Natural killer cell (primary cell): Measurements from ENCODE around the gene IRX3. TPM values are rescaled to one million over a fixed set of nuclear protein-coding genes. Genes with fewer than 3 reads are reported as not detected.

Experiments used
- ATAC-seq, 3 donors: fragments of 150-1000 bp in 2 of 3; fragments of 200-7000 bp in 1 of 3; cut with Tn5 transposase; 1 replicate in 1 of 3; 2 replicates in 2 of 3; pipeline ENCODE4 v1.10.0; 2021; ENCODE audit warnings: mild to moderate bottlenecking in 2 of 3, moderate library complexity in 2 of 3
- DNase-seq, 2 donors: peaks; one replicate each; pipeline versions ENCODE4 v3.0.0 to v3.0.0-alpha.2; 2013 to 2021; ENCODE audit warnings: mixed read lengths in 1 of 2
- H3K27ac ChIP-seq: one replicate; pipeline ENCODE4 v1.5.1; 2013; ENCODE audit warnings: mild to moderate bottlenecking, low read length
- H3K27me3 ChIP-seq: one replicate; pipeline ENCODE4 v1.6.1; 2013; ENCODE audit warnings: low read length; ENCODE audit not compliant: control insufficient read depth, insufficient read depth
- H3K36me3 ChIP-seq: one replicate; pipeline ENCODE4 v1.6.1; 2013; ENCODE audit warnings: low read length; ENCODE audit not compliant: control insufficient read depth, insufficient read depth
- H3K4me1 ChIP-seq: one replicate; pipeline ENCODE4 v1.6.1; 2013; ENCODE audit warnings: low read length; ENCODE audit not compliant: control insufficient read depth, insufficient read depth
- H3K4me3 ChIP-seq: one replicate; pipeline ENCODE4 v1.5.1; 2013; ENCODE audit warnings: low read length
- H3K9me3 ChIP-seq: one replicate; pipeline ENCODE4 v1.6.1; 2013; ENCODE audit warnings: low read length; ENCODE audit not compliant: control insufficient read depth, insufficient read depth
- H3K27ac Mint-ChIP-seq, 2 donors: one replicate each; pipeline ENCODE4 v1.8.0; 2022; ENCODE audit warnings: mild to moderate bottlenecking in 2 of 2, mixed read lengths in 2 of 2, moderate library complexity in 1 of 2
- H3K27me3 Mint-ChIP-seq, 2 donors: one replicate each; pipeline ENCODE4 v1.8.0; 2022; ENCODE audit warnings: low read depth in 2 of 2, mixed read lengths in 2 of 2
- H3K36me3 Mint-ChIP-seq: one replicate; pipeline ENCODE4 v1.8.0; 2022; ENCODE audit warnings: mixed read lengths
- H3K4me1 Mint-ChIP-seq, 2 donors: one replicate each; pipeline ENCODE4 v1.8.0; 2022; ENCODE audit warnings: mixed read lengths in 2 of 2
- H3K4me3 Mint-ChIP-seq: one replicate; pipeline ENCODE4 v1.8.0; 2022; ENCODE audit warnings: mild to moderate bottlenecking, moderate library complexity, mixed read lengths
- H3K9me3 Mint-ChIP-seq, 2 donors: one replicate each; pipeline ENCODE4 v1.8.0; 2022; ENCODE audit warnings: mixed read lengths in 2 of 2
- WGBS: methylation state at CpG from one replicate; pipeline ENCODE4 v1.1.7; 2013; ENCODE audit warnings: missing lambda C conversion rate; ENCODE audit not compliant: insufficient coverage; 5-methylcytosine and 5-hydroxymethylcytosine counted together
- intact Hi-C: fragments of 100-400 bp; cut with micrococcal nuclease; formaldehyde crosslinking; loops from one replicate; pipeline ENCODE4 v1.14.2; 2022
- total RNA-seq, 4 donors: library from RNA; stranded (reverse); fragments of 120-200 nt in 1 of 4; gene quantifications; one replicate each; pipeline versions ENCODE4 v1.2.3 to v1.2.4, GENCODE V29; 2013 to 2022
- TF ChIP-seq, protein P1 (sequence below): fragments of 200-600 bp; IDR thresholded peaks from one replicate; pipeline ENCODE4 v1.8.0; 2022; ENCODE audit warnings: antibody characterized with exemption

The IRX3 gene
- total RNA-seq, 3 donors from 2014 or later (not counting 1 experiment from before 2014, with no cell fraction given), result not detected

DNA sequence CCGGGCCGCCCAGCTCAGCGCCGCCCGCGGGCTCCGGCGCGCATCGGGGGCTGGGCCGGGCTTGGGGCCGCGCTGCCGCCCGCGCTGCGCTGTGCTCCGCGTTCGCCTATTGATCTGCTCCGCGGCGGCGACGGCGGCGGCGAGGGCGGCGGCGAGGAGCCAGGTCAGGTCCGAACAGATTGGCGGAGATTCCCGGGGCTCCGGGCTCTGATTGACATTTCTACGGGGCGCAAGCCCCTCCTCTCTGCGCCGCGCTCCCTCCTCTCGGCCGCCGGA, 559 bp downstream of the IRX3 start:
- intact Hi-C loops, result no loop called here
- peaks cover 53 to 66% of the 10 kb centered on the region in 2 donors for H3K27me3 Mint-ChIP-seq
- peaks cover 6 to 21% of the 10 kb centered on the region in 2 donors for H3K4me1 Mint-ChIP-seq
- Histone ChIP-seq H3K9me3 (no peaks in the 10 kb centered on the region), H3K27me3 (peaks cover 29% of the 10 kb centered on the region), H3K27ac (no peak overlapping the region), H3K36me3 (no peaks in the 10 kb centered on the region), H3K4me1 (peaks cover 9% of the 10 kb centered on the region), H3K4me3 (no peak overlapping the region)
- H3K27ac Mint-ChIP-seq, result no peak overlapping the region
- DNase-seq (no peak), ATAC-seq (no peak)
- no peaks in the 10 kb centered on the region for H3K9me3 Mint-ChIP-seq
- TF ChIP-seq, protein P1, sequence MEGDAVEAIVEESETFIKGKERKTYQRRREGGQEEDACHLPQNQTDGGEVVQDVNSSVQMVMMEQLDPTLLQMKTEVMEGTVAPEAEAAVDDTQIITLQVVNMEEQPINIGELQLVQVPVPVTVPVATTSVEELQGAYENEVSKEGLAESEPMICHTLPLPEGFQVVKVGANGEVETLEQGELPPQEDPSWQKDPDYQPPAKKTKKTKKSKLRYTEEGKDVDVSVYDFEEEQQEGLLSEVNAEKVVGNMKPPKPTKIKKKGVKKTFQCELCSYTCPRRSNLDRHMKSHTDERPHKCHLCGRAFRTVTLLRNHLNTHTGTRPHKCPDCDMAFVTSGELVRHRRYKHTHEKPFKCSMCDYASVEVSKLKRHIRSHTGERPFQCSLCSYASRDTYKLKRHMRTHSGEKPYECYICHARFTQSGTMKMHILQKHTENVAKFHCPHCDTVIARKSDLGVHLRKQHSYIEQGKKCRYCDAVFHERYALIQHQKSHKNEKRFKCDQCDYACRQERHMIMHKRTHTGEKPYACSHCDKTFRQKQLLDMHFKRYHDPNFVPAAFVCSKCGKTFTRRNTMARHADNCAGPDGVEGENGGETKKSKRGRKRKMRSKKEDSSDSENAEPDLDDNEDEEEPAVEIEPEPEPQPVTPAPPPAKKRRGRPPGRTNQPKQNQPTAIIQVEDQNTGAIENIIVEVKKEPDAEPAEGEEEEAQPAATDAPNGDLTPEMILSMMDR, result no peak
- WGBS, result 2% methylated on average over 43 of the region's 43 CpGs
- H3K4me3 Mint-ChIP-seq, result no peak overlapping the region
- peaks cover 16% of the 10 kb centered on the region for H3K36me3 Mint-ChIP-seq

DNA sequence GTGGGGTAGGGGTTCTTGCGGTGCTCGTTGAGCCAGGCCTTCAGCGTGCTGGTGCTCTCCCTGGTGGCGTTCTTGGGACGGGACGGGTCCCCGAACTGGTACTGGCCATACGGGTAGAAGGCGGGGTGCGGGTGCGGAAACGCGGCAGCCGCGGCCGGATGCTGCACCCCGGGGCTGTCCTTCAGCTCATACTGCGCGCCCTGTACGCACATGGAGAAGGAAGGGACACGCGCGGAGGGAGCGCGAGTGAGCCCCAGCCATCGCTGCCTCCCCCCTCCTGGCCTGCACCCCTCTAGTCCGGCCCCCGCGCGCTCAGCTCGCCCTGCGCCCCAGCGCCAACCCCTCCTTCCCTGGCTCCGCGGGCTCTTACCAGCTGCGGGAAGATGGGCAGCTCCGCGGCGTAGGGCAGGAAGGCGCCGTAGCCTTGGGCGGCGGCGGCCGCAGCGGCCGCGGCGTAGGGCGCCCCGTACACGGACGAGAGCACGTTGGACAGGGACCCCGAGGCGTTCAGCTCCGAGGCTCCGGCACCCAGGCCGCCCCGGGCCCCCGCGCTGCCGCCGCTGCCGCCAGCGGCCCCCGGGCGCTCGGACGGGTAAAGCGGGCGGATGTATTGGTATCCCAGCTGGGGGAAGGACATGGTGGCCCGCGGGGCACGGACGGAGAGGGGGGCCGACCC, 1.0 kb downstream of the IRX3 start:
- no peak overlapping the region for H3K4me3 ChIP-seq

DNA sequence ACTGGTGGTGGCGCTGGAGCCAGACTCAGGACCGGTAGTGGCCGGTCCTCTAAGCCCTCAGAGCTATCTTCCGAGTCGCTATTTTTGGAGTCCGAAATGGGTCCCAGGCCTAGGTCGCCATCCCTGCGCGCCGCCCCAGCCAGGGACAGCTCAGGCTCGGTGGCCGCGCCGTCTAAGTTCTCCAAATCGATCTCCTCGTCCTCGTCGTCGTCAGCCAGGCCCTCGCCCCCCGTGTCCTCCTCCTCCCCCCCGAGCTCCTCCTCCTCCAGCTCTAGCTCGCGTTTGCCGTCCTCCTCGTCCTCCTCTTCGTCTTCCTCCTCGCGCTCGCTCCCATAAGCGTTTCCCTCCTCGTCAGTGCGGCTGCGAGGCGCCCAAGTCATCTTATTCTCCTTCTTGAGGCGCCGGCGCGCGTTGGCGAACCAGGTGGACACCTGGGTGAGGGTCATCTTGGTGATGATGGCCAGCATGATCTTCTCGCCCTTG, 1.6 kb downstream of the IRX3 start:
- no peak for ATAC-seq
- intact Hi-C loops, result no loop called here
- Mint-ChIP-seq H3K27me3 (peaks cover 53 to 68% of the 10 kb centered on the region in 2 donors), H3K4me3 (peak overlapping the region; percentile 51), H3K4me1 (peaks cover 6 to 21% of the 10 kb centered on the region in 2 donors), H3K27ac (no peak overlapping the region), H3K9me3 (no peaks in the 10 kb centered on the region), H3K36me3 (peaks cover 16% of the 10 kb centered on the region)
- TF ChIP-seq, protein P1, result no peak
- Histone ChIP-seq H3K4me1 (peaks cover 9% of the 10 kb centered on the region), H3K9me3 (no peaks in the 10 kb centered on the region), H3K27ac (no peak overlapping the region), H3K36me3 (no peaks in the 10 kb centered on the region), H3K27me3 (peaks cover 27% of the 10 kb centered on the region), H3K4me3 (no peak overlapping the region)
- WGBS, result 7% methylated on average over 40 of the region's 42 CpGs
- no peak for DNase-seq

More for the DNA sequence above, 1.0 kb downstream of the IRX3 start:
- Mint-ChIP-seq H3K27me3 (peaks cover 53 to 66% of the 10 kb centered on the region in 2 donors), H3K4me3 (peak overlapping the region; percentile 51), H3K27ac (no peak overlapping the region), H3K4me1 (peaks cover 6 to 21% of the 10 kb centered on the region in 2 donors), H3K9me3 (no peaks in the 10 kb centered on the region), H3K36me3 (peaks cover 16% of the 10 kb centered on the region)
- H3K4me1 ChIP-seq, result peaks cover 9% of the 10 kb centered on the region
- TF ChIP-seq, protein P1, result no peak
- H3K27ac ChIP-seq, result no peak overlapping the region
- intact Hi-C loops, result no loop called here
- peaks cover 29% of the 10 kb centered on the region for H3K27me3 ChIP-seq
- ATAC-seq (no peak), DNase-seq (no peak)
- 2% methylated on average over 77 of the region's 77 CpGs for WGBS
- H3K9me3 ChIP-seq, result no peaks in the 10 kb centered on the region
- H3K36me3 ChIP-seq, result no peaks in the 10 kb centered on the region
